Uterus (tissue), 4 donors: ENCODE results near the gene EHMT1. TPM values are rescaled to one million over a fixed set of nuclear protein-coding genes. Genes with fewer than 3 reads are reported as not detected.

Source experiments
- DNase-seq, 2 donors: peaks; one replicate each; pipeline ENCODE4 v3.0.0-alpha.2; 2019 to 2020
- H3K27ac ChIP-seq, 2 donors: fragments of 200-600 bp; sonication (generic); 1 replicate in 1 of 2; 2 replicates in 1 of 2; pipeline ENCODE4 v1.5.1; 2016 to 2018
- H3K27me3 ChIP-seq, 2 donors: fragments of 200-600 bp; sonication (generic); one replicate each; pipeline ENCODE4 v1.5.1; 2018 to 2019; ENCODE audit warnings: control low read depth in 1 of 2
- H3K36me3 ChIP-seq, 2 donors: fragments of 200-600 bp; sonication (generic); one replicate each; pipeline ENCODE4 v1.5.1; 2019; ENCODE audit warnings: control low read depth in 1 of 2
- H3K4me1 ChIP-seq, 2 donors: fragments of 200-600 bp; sonication (generic); one replicate each; pipeline ENCODE4 v1.5.1; 2018 to 2019; ENCODE audit warnings: control low read depth in 1 of 2
- H3K4me3 ChIP-seq, 2 donors: fragments of 200-600 bp; sonication (generic); 1 replicate in 1 of 2; 2 replicates in 1 of 2; pipeline ENCODE4 v1.5.1; 2018 to 2019; ENCODE audit warnings: mild to moderate bottlenecking in 1 of 2
- H3K9me3 ChIP-seq, 2 donors: fragments of 200-600 bp; sonication (generic); one replicate each; pipeline ENCODE4 v1.5.1; 2019; ENCODE audit warnings: control low read depth in 1 of 2
- CTCF ChIP-seq, 4 experiments: fragments of 200-600 bp in 2 of 4; fragments of 450-650 bp in 2 of 4; sonication (generic) in 2 of 4; IDR thresholded peaks; one replicate each; pipeline ENCODE4 v1.5.1; 2016 to 2019; ENCODE audit warnings: antibody characterized with exemption in 4 of 4, mild to moderate bottlenecking in 2 of 4, moderate library complexity in 1 of 4
- POLR2A ChIP-seq, 2 donors: fragments of 450-650 bp; IDR thresholded peaks; one replicate each; pipeline ENCODE4 v1.6.1; 2016; ENCODE audit warnings: antibody characterized with exemption in 2 of 2, mild to moderate bottlenecking in 1 of 2, moderate library complexity in 1 of 2
- intact Hi-C: fragments of 100-400 bp; cut with DNase I; formaldehyde crosslinking; loops from one replicate; pipeline ENCODE4 v1.15.1; 2023; ENCODE audit warnings: low total_unique reads
- total RNA-seq, 4 donors: library from RNA; depleted of rRNA in 3 of 4; stranded (reverse); fragments of >200 nt in 3 of 4; gene quantifications; one replicate each; pipeline versions ENCODE4 v1.1.0 to v1.2.4, GENCODE V29; 2014 to 2023
- donor health status: DM: yes; HTN: yes; CAD: no.

The EHMT1 gene
- total RNA-seq, 4 donors from 2014 or later = 32.6 to 109 (median 74.9) TPM

GRCh38 chr9:137728444-137729311, 109.9 kb downstream of the EHMT1 start:
- intact Hi-C loops = no loop called here
- Histone ChIP-seq H3K4me1 (no peaks in the 10 kb centered on the region), H3K36me3 (no peaks in the 10 kb centered on the region), H3K27me3 (no peaks in the 10 kb centered on the region), H3K4me3 (no peak overlapping the region), H3K27ac (no peak overlapping the region), H3K9me3 (no peaks in the 10 kb centered on the region)
- TF ChIP-seq POLR2A (IDR thresholded peaks at IDR 0.05) (no peak), CTCF (IDR thresholded peaks at IDR 0.05) (no peak)
- DNase-seq = no peak

DNA sequence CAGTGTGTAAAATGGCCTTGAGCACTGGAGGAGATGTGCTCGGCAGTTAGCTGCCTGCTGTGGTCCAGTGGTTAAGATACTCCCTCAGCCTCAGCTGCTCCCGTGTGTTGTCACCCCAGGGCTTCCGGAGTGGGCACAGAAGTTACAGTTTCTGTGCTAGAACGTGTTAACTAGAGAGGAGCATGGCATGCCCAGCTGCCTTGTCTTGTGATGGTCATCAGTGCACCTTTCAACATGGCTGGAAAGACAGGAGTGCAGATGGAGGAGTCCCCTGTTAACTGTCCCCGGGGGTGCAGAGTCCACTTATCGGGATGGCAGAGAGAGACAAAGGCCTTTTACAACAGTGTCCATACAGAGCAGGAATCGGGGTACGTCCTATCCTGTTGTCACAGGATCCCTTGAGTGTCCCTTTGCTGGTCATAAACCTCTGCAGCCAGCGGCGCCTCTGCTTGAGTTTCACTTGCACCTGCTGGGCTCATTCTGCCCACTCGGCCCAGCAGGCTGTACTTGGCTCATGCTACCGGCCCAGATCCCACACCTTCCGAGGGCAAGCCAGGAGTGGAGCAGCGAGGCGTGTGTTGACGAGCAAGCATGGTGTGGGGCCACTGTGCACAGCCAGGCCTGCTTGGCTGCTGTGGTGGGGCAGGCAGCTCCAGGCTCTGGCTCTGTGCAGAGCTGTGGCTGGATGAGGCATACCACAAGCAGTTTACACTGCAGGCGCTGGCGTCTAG, 112.6 kb downstream of the EHMT1 start:
- intact Hi-C loops = no loop called here
- Histone ChIP-seq H3K27me3 (no peaks in the 10 kb centered on the region), H3K27ac (no peak overlapping the region), H3K9me3 (no peaks in the 10 kb centered on the region), H3K4me1 (no peaks in the 10 kb centered on the region), H3K36me3 (no peaks in the 10 kb centered on the region), H3K4me3 (no peak overlapping the region)
- TF ChIP-seq POLR2A (IDR thresholded peaks at IDR 0.05) (no peak), CTCF (IDR thresholded peaks at IDR 0.05) (no peak)
- no peak for DNase-seq

DNA sequence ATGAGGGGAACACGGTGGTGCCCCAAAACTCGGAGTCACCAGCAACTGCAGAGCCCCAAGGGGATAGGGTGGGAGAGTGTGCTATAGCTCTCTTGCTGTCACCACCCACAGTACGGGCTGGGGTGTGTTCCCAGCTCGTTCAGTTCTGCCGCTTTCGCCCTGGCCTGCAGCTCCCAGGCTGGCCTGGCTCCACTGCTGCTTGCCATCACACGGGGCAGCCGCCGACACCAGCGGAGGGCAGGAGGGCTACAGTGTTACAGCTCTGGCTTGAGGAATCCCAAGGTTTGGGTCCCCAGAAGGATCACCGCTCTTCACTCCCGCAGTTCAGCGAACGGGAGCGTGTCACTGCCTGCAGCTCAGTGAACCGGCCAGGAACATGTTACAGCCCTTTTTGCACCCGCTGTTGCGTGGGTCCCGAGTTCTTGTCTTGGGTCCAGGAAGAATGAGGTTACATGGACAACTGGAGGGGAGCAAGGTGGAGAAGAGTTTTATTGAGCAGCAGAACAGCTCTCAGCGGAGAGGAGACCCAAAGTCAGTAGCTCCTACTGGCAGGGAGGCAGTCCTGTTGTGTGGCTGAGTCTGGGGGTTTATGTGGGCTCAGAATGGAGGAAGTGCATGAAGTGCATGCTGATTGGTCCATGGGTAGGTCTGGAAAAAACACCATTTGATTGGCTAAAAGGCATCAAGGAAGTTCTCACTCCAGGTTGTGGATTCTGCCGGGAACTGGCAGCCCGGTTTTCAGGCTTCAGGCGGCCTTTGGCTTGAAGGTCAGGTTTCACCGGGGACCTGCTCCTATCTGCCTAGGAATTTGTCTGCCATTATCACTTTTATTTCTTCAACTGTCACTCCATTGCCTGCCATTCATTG, 113.4 kb downstream of the EHMT1 start:
- H3K27me3 ChIP-seq = no peaks in the 10 kb centered on the region
- no peaks in the 10 kb centered on the region for H3K36me3 ChIP-seq
- TF ChIP-seq POLR2A (IDR thresholded peaks at IDR 0.05) (no peak), CTCF (IDR thresholded peaks at IDR 0.05) (no peak)
- H3K9me3 ChIP-seq = no peaks in the 10 kb centered on the region
- no peak overlapping the region for H3K4me3 ChIP-seq
- intact Hi-C loops = no loop called here
- H3K4me1 ChIP-seq = no peaks in the 10 kb centered on the region
- no peak for DNase-seq
- no peak overlapping the region for H3K27ac ChIP-seq

DNA sequence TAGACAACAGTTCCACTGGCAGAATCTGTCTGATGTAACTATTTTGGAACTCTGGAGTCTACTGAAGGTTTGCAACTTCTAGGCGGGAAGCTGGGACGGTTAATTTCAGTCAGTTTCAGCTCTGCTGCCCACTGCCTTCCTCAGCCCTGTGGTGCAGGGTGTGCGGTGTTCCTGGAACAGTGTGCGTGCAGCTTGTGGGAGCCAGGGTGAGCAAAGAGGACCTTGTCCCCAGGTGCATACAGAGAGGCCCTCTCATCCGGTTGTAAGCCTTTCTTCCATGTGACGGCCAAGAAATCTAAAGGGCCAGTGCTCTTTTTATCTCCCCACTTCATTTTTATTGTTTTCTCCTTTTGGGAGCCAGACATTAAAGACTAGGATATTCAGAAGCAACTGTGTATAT, 114.6 kb downstream of the EHMT1 start:
- no peaks in the 10 kb centered on the region for H3K4me1 ChIP-seq
- no peaks in the 10 kb centered on the region for H3K9me3 ChIP-seq
- no peak overlapping the region for H3K27ac ChIP-seq
- no peak overlapping the region for H3K4me3 ChIP-seq
- intact Hi-C loops = no loop called here
- DNase-seq = no peak
- TF ChIP-seq CTCF (IDR thresholded peaks at IDR 0.05) (no peak), POLR2A (IDR thresholded peaks at IDR 0.05) (no peak)
- H3K27me3 ChIP-seq = no peaks in the 10 kb centered on the region
- no peaks in the 10 kb centered on the region for H3K36me3 ChIP-seq
